ENCODE measurements around the gene SYNGAP1. TPM values are rescaled to one million over a fixed set of nuclear protein-coding genes. Genes with fewer than 3 reads are reported as not detected.

SYNGAP1 gene
- total RNA-seq, 2 donors from 2014 or later, result 3.6 to 10.1 TPM

DNA sequence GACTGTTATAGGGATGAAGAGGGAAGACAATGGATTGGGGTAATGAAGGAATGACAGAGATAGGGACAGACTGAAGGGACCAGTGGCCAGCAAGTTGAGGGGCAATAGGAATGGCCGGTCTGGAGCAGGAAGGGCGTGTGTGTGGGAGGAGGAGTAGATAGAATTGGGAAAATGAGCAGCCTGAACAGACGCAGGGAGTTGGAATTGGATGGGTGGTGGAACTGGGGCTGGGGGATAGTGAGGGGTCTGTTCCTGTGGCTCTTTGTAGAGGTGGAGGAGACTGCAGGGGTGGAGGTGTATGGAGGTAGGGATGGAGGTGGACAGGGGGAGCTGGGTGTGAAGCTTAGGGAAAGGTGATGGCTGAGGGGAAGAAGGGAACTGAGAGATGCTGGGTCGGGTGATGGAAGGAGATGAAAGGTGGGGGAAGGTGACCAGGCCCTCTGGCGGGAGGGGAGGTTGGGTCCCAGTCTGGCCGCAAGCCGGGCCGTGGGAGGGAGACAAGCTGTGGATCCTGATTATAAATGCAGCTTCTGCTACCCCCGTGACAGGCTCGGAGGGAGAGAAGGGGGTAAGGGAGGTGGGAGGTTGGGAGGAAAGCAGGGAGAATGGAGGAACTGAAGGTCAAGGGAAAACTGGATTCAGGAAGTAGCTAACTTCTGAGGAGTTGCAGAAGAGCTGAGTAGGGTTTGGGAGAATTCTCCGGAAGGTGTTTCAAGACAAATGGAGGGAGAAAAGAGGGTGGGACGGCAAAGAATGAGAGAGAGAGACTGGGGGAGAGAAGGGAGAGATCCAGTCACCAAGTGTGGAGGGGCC is 5.2 kb downstream of the SYNGAP1 start:
- TF ChIP-seq, protein P1, sequence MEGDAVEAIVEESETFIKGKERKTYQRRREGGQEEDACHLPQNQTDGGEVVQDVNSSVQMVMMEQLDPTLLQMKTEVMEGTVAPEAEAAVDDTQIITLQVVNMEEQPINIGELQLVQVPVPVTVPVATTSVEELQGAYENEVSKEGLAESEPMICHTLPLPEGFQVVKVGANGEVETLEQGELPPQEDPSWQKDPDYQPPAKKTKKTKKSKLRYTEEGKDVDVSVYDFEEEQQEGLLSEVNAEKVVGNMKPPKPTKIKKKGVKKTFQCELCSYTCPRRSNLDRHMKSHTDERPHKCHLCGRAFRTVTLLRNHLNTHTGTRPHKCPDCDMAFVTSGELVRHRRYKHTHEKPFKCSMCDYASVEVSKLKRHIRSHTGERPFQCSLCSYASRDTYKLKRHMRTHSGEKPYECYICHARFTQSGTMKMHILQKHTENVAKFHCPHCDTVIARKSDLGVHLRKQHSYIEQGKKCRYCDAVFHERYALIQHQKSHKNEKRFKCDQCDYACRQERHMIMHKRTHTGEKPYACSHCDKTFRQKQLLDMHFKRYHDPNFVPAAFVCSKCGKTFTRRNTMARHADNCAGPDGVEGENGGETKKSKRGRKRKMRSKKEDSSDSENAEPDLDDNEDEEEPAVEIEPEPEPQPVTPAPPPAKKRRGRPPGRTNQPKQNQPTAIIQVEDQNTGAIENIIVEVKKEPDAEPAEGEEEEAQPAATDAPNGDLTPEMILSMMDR (IDR thresholded peaks at IDR 0.05), result no peak
- H3K27ac ChIP-seq, result peak overlapping the region; percentile 91 to 95
- H3K9me3 ChIP-seq, result no peaks in the 10 kb centered on the region
- H3K4me3 ChIP-seq, result peak overlapping the region; percentile 54 to 66
- no peaks in the 10 kb centered on the region for H3K36me3 ChIP-seq
- no peaks in the 10 kb centered on the region for H3K27me3 ChIP-seq
- no peak for DNase-seq (ENCODE audit: low spot score)
- peaks cover 0 to 52% of the 10 kb centered on the region in 2 donors for H3K4me1 ChIP-seq

DNA sequence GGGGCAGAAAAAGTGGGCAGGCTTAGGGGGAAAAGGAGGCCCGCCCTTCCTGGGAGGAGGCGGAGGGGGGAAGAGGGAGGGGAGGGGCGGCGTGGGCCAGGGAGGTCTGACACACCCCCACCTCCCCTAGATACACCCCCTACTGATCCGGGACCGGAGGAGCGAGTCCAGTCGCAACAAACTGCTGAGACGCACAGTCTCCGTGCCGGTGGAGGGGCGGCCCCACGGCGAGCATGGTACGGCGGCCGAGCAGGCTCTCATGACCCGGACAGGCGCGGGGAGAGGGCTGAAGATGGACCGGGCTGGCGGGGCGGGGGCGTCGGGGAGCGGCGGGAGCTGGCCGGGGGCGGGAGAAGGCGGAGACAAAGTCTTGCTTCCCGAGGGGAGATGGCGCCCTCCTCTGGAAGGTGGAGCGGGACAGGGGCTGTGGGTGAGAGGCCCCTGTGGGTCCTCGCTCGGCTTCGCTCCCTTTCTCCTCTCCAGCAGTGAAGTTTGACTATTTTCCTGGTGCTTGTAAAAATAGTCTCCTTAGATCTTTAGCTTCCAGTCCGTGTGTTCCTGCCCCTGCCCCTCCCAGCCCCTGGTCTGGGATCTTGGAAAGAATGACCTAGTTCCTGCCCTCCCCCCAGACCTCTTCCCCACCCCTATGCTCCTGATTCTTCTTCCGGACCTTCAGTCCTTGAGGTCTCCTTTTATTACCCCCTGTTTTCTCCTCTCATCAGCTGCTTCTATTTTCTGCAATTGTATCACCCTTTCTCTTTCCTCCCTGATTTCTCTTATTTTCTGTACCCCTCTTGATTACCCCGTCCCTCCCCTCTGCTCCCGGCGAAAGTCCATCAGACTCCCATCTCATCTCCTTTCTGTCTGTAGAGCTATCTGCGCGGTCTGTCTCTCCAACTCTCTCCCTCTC is 6.1 kb downstream of the SYNGAP1 start:
- DNase-seq (ENCODE audit: low spot score), result peak; percentile 88
- TF ChIP-seq, protein P1 (IDR thresholded peaks at IDR 0.05), result peak; percentile 41 to 83
- Histone ChIP-seq H3K36me3 (no peaks in the 10 kb centered on the region), H3K27ac (peak overlapping the region; percentile 91 to 95), H3K27me3 (no peaks in the 10 kb centered on the region), H3K4me1 (peaks cover 0 to 54% of the 10 kb centered on the region in 2 donors), H3K4me3 (peak overlapping the region; percentile 54 to 66), H3K9me3 (no peaks in the 10 kb centered on the region)

DNA sequence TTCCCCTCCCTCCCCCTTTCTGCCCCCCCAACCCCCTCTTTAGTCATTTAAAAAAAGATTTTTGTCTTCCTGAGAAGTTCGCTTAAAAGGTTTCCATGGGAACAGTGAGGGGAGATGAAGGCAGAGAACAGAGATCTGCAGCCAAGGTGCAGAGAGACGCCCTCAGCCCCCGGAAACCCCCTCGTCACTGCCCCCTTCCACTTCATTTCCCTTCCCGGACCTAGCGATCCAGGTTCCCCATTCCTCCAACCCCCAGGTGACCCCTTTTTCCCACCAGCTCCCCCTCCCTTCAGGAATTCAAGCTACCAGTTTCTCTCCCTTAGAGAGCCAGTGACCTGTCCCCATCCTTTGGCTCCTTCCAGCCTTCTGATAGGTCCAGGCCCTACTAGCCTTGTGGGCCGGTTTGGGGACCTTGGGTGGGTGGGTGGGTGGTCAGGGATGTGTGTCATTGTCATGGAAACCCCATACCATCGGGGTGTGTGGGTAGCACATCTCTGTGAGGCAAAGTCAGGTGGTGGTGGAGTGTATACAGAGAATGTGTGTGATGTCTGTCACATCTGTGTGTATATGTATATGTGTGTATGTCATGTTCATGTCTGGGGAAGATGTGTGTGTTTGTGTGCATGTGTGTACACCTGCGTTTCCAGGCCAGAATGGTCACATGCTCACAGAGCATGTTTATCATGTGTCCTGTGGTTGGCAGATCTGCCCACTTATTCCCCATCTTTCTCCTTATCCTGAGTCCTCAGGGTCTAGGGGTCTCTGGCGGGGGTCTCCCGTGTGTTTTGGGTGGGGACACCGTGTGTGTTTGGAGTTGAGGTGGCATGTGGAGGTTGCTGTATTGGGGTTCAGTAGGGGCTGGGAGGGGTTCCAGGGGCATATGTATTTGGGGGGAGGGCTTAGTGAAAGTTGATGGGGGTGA is 7.0 kb downstream of the SYNGAP1 start:
- no peaks in the 10 kb centered on the region for H3K36me3 ChIP-seq
- no peaks in the 10 kb centered on the region for H3K9me3 ChIP-seq
- peaks cover 0 to 64% of the 10 kb centered on the region in 2 donors for H3K4me1 ChIP-seq
- H3K27me3 ChIP-seq, result no peaks in the 10 kb centered on the region
- peak overlapping the region; percentile 60 to 66 for H3K4me3 ChIP-seq
- peak overlapping the region; percentile 91 to 95 for H3K27ac ChIP-seq
- TF ChIP-seq, protein P1 (IDR thresholded peaks at IDR 0.05), result no peak
- DNase-seq (ENCODE audit: low spot score), result no peak

DNA sequence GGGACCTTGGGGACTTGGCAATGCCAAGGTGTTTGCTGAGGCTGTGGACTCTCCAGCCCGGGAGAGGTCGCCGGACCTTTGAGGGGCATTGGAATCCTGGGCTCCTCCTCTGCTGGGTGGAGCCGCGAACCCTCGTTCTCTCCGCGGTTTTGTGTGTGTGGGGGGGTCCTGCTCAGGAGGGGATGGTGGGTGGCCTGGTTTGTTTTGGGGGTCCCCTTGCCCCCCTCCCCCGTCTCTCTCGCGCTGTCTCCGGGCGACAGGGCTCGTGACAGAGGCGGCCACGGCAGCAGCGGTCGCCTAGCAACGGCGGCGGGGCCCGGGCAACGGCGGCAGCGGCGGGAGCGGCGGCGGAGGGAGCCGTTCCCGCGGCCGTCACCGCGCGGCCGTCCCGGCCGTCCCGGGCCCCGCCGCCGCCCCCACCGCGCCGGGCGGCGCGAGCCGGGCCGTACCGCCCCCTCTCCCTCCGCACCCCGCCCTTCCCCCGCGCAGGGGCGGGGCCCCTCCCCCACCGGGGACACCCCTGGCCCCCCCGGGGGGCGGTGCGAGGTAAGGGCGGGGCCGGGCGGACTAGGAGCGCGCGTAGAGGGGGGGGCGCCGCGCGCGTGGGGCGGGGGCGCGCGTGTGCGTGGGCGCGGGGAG is 7.8 kb downstream of the SYNGAP1 start:
- H3K4me1 ChIP-seq, result peaks cover 0 to 72% of the 10 kb centered on the region in 2 donors
- DNase-seq (ENCODE audit: low spot score), result no peak
- peak overlapping the region; percentile 60 to 66 for H3K4me3 ChIP-seq
- TF ChIP-seq, protein P1 (IDR thresholded peaks at IDR 0.05), result no peak
- no peaks in the 10 kb centered on the region for H3K36me3 ChIP-seq
- no peaks in the 10 kb centered on the region for H3K9me3 ChIP-seq
- peak overlapping the region; percentile 91 to 95 for H3K27ac ChIP-seq
- H3K27me3 ChIP-seq, result no peaks in the 10 kb centered on the region

Measured in right atrium auricular region (tissue), 2 donors.